ENCODE results near the gene FAM110C.
"Not testable (repeated sequence)": the region's sequence is repeated elsewhere in the genome, so short reads cannot be mapped to it uniquely, and the experiment has no call there.

FAM110C gene

GRCh38 chr2:23283-23682 is 23.0 kb downstream of the FAM110C start:
- no peak for TF ChIP-seq CTCF (IDR thresholded peaks at IDR 0.05; ENCODE audit: control extremely low read depth, extremely low read depth, low read depth, missing control alignments)
- no peak for DNase-seq (ENCODE audit: extremely low spot score)
- CTCF ChIA-PET: interaction anchor here (1.2 kb wide), 1 partner anchor 12 kb away, joined by 5 read pairs; no protein-coding TSS in a partner anchor
- POLR2A ChIA-PET: no interaction called here

- DNase-seq (ENCODE audit: extremely low spot score); POLR2A ChIA-PET; CTCF ChIA-PET: not testable (repeated sequence)
Observed at GRCh38 chr2:22244-22643, 24.1 kb downstream of the FAM110C start.

GRCh38 chr2:20259-20658 is 26.0 kb downstream of the FAM110C start:
- DNase-seq (ENCODE audit: extremely low spot score); POLR2A ChIA-PET: not testable (repeated sequence)
- CTCF ChIA-PET: interaction anchor here (1.9 kb wide), 1 partner anchor 270 kb away, joined by 7 read pairs; no protein-coding TSS in a partner anchor

- POLR2A ChIA-PET: no interaction called here
- CTCF ChIA-PET: interaction anchor here (1.9 kb wide), 1 partner anchor 270 kb away, joined by 7 read pairs; no protein-coding TSS in a partner anchor
- no peak for TF ChIP-seq CTCF (IDR thresholded peaks at IDR 0.05; ENCODE audit: control extremely low read depth, extremely low read depth, low read depth, missing control alignments)
- DNase-seq (ENCODE audit: extremely low spot score): no peak
Observed at GRCh38 chr2:19505-19904, 26.8 kb downstream of the FAM110C start.

GRCh38 chr2:18402-19271 is 27.7 kb downstream of the FAM110C start:
- CTCF ChIA-PET: interaction anchor here (1.9 to 2.4 kb wide), 2 partner anchors 271 kb away, joined by 7 to 9 read pairs; no protein-coding TSS in a partner anchor
- peak; percentile 26 for TF ChIP-seq CTCF (IDR thresholded peaks at IDR 0.05; ENCODE audit: control extremely low read depth, extremely low read depth, low read depth, missing control alignments)
- POLR2A ChIA-PET: no interaction called here
- DNase-seq (ENCODE audit: extremely low spot score): no peak

GRCh38 chr2:15916-16315 is 30.4 kb downstream of the FAM110C start:
- DNase-seq (ENCODE audit: extremely low spot score); POLR2A ChIA-PET: not testable (repeated sequence)
- CTCF ChIA-PET: interaction anchor here (1.8 to 2.4 kb wide), 2 partner anchors 12 to 274 kb away, joined by 5 to 9 read pairs; no protein-coding TSS in a partner anchor

- ChIA-PET POLR2A (no interaction called here), CTCF (interaction anchor here (0.6 to 1.3 kb wide), 3 partner anchors 12 to 624 kb away, joined by 3 to 5 read pairs (median 4); no protein-coding TSS in a partner anchor)
- peak; percentile 43 for TF ChIP-seq CTCF (IDR thresholded peaks at IDR 0.05; ENCODE audit: control extremely low read depth, extremely low read depth, low read depth, missing control alignments)
- DNase-seq (ENCODE audit: extremely low spot score): no peak
Observed at GRCh38 chr2:11248-11941, 34.9 kb downstream of the FAM110C start.
